HG03097 (cell line): Measurements from ENCODE around the gene COL12A1.

Experiments used
- ATAC-seq: cut with Tn5 transposase; IDR thresholded peaks from one replicate; pipeline ENCODE4 v1.9.1; 2021; ENCODE audit not compliant: unreplicated experiment, low FRiP score

The COL12A1 gene

GRCh38 chr6:75108333-75108974 lies 97.4 kb downstream of the COL12A1 start:
- ATAC-seq = no peak

GRCh38 chr6:75107913-75108312 lies 97.9 kb downstream of the COL12A1 start:
- ATAC-seq = no peak

- ATAC-seq = no peak
These were observed 99.4 kb downstream of the COL12A1 start for GRCh38 chr6:75106426-75106825.

- no peak for ATAC-seq
These were observed 102.4 kb downstream of the COL12A1 start for GRCh38 chr6:75103431-75103830.

- no peak for ATAC-seq
These were observed 103.6 kb downstream of the COL12A1 start for GRCh38 chr6:75102301-75102700.

GRCh38 chr6:75101896-75102295 lies 104.0 kb downstream of the COL12A1 start:
- no peak for ATAC-seq

GRCh38 chr6:75098709-75099108 lies 107.1 kb downstream of the COL12A1 start:
- no peak for ATAC-seq

- ATAC-seq = no peak
These were observed 108.9 kb downstream of the COL12A1 start for GRCh38 chr6:75096966-75097365.

- no peak for ATAC-seq
These were observed 111.1 kb downstream of the COL12A1 start for GRCh38 chr6:75094614-75095200.

- ATAC-seq = no peak
These were observed 114.2 kb downstream of the COL12A1 start for GRCh38 chr6:75091467-75092190.

GRCh38 chr6:75090576-75090975 lies 115.3 kb downstream of the COL12A1 start:
- ATAC-seq = no peak

GRCh38 chr6:75089921-75090320 lies 115.9 kb downstream of the COL12A1 start:
- ATAC-seq = no peak

GRCh38 chr6:75089151-75089897 lies 116.5 kb downstream of the COL12A1 start:
- no peak for ATAC-seq

GRCh38 chr6:75085931-75086635 lies 119.8 kb downstream of the COL12A1 start:
- no peak for ATAC-seq

- ATAC-seq = no peak
These were observed 120.9 kb downstream of the COL12A1 start for GRCh38 chr6:75084872-75085381.

GRCh38 chr6:75084018-75084417 lies 121.8 kb downstream of the COL12A1 start:
- ATAC-seq = no peak

- ATAC-seq = no peak
These were observed 123.9 kb downstream of the COL12A1 start for GRCh38 chr6:75081921-75082320.

- ATAC-seq = no peak
These were observed 124.8 kb downstream of the COL12A1 start for GRCh38 chr6:75081047-75081446.

GRCh38 chr6:75079589-75079988 lies 126.3 kb downstream of the COL12A1 start:
- ATAC-seq = no peak

GRCh38 chr6:75077701-75078100 lies 128.2 kb downstream of the COL12A1 start:
- no peak for ATAC-seq
